ENCODE results near the gene SGCD.

SGCD gene

DNA sequence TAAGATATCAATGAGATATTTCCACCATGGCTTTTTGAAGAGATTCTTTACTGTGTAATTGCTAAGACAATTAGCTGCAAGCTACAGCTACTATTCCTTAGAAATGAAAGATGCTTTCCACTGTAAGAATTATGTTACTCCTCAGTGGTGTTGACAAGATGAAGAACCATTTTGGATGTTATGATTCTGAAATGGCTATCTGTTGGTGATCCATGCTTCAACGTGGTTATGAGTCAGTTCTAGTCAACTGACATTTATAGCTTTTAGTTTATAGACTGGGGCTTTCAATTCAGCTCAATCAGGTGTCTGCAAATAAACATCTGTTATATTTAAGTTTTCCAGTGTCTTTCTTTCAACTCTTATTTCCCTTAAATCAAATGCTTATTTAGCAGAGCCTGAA is 93.7 kb downstream of the SGCD start:
- TF ChIP-seq POLR2AphosphoS5 (IDR thresholded peaks at IDR 0.05; ENCODE audit: low read depth, low read length) (no peak), SIN3A (IDR thresholded peaks at IDR 0.05; ENCODE audit: borderline replicate concordance, insufficient read depth, low read length) (no peak), FOXP2 (optimal IDR thresholded peaks at IDR 0.05; ENCODE audit: borderline replicate concordance, extremely low read depth, extremely low read length, insufficient read depth) (no peak), TAF1 (IDR thresholded peaks at IDR 0.05; ENCODE audit: borderline replicate concordance, insufficient read depth, low read length) (no peak)
- TF ChIP-seq, protein P1, sequence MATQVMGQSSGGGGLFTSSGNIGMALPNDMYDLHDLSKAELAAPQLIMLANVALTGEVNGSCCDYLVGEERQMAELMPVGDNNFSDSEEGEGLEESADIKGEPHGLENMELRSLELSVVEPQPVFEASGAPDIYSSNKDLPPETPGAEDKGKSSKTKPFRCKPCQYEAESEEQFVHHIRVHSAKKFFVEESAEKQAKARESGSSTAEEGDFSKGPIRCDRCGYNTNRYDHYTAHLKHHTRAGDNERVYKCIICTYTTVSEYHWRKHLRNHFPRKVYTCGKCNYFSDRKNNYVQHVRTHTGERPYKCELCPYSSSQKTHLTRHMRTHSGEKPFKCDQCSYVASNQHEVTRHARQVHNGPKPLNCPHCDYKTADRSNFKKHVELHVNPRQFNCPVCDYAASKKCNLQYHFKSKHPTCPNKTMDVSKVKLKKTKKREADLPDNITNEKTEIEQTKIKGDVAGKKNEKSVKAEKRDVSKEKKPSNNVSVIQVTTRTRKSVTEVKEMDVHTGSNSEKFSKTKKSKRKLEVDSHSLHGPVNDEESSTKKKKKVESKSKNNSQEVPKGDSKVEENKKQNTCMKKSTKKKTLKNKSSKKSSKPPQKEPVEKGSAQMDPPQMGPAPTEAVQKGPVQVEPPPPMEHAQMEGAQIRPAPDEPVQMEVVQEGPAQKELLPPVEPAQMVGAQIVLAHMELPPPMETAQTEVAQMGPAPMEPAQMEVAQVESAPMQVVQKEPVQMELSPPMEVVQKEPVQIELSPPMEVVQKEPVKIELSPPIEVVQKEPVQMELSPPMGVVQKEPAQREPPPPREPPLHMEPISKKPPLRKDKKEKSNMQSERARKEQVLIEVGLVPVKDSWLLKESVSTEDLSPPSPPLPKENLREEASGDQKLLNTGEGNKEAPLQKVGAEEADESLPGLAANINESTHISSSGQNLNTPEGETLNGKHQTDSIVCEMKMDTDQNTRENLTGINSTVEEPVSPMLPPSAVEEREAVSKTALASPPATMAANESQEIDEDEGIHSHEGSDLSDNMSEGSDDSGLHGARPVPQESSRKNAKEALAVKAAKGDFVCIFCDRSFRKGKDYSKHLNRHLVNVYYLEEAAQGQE (IDR thresholded peaks at IDR 0.05; ENCODE audit: insufficient read depth in 1 of 2, low read depth in 2 of 2, low read length in 2 of 2), result no peak

DNA sequence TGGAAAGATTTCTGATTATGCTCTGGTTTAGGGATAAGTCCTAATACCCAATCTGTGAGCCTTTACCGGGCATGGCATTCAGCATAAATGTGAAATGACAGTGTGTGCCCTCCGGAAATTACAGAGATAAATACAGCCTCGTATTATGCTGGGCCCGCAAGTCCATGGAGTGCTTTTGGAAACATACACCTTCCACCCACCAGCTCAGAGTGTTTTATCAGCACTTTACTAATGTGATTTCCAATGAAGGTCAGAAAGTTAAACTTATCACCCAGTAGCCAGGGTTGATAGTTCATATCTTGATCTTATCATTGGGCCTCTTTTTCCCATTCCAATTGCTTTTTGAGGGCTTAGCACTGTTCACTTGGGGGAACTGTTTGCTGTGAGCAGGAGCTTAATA is 94.8 kb downstream of the SGCD start:
- TF ChIP-seq, protein P1 (IDR thresholded peaks at IDR 0.05; ENCODE audit: insufficient read depth in 1 of 2, low read depth in 2 of 2, low read length in 2 of 2), result no peak
- TF ChIP-seq SIN3A (IDR thresholded peaks at IDR 0.05; ENCODE audit: borderline replicate concordance, insufficient read depth, low read length) (no peak), TAF1 (IDR thresholded peaks at IDR 0.05; ENCODE audit: borderline replicate concordance, insufficient read depth, low read length) (no peak), POLR2AphosphoS5 (IDR thresholded peaks at IDR 0.05; ENCODE audit: low read depth, low read length) (no peak), FOXP2 (optimal IDR thresholded peaks at IDR 0.05; ENCODE audit: borderline replicate concordance, extremely low read depth, extremely low read length, insufficient read depth) (no peak)

DNA sequence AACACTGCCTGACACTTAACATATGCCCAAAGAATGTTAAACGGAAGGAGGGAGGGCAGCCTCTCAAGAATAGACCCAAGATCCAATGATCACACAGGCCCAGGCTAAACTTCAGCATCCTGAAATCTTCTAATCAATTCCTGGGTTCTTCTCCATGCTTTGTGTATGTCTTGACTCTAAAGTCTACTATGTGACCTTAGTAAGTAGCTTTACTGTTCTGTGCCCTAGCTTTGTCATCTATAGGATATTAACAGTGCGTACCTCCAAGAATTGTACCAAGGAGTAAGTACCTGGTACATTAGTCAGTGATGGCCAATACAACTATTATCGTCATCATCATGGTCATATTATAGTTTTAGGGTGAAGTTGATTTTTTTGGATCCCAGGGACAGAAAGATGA is 96.6 kb downstream of the SGCD start:
- TF ChIP-seq SIN3A (IDR thresholded peaks at IDR 0.05; ENCODE audit: borderline replicate concordance, insufficient read depth, low read length) (no peak), FOXP2 (optimal IDR thresholded peaks at IDR 0.05; ENCODE audit: borderline replicate concordance, extremely low read depth, extremely low read length, insufficient read depth) (no peak), POLR2AphosphoS5 (IDR thresholded peaks at IDR 0.05; ENCODE audit: low read depth, low read length) (no peak), TAF1 (IDR thresholded peaks at IDR 0.05; ENCODE audit: borderline replicate concordance, insufficient read depth, low read length) (no peak)
- TF ChIP-seq, protein P1 (IDR thresholded peaks at IDR 0.05; ENCODE audit: insufficient read depth in 1 of 2, low read depth in 2 of 2, low read length in 2 of 2), result no peak

DNA sequence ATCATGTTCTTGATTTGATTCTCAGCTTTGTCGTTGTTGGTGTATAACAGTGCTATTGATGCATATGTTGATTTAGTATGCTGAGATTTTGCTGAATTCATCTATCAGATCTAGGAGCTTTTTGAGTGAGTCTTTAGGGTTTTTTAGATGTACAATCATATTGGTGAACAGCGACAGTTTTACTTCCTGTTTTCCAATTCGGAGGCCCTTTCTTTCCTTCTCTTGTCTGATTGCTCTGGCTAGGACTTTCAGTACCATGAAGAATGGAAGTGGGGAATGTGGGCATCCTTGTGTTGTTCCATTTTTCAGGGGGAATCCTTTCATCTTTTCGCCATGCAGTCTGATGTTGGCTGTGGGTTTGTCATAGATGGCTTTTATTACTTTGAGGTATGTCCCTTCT is 100.4 kb downstream of the SGCD start:
- TF ChIP-seq POLR2AphosphoS5 (IDR thresholded peaks at IDR 0.05; ENCODE audit: low read depth, low read length), result no peak
- no peak for TF ChIP-seq SIN3A (IDR thresholded peaks at IDR 0.05; ENCODE audit: borderline replicate concordance, insufficient read depth, low read length)
- no peak for TF ChIP-seq TAF1 (IDR thresholded peaks at IDR 0.05; ENCODE audit: borderline replicate concordance, insufficient read depth, low read length)
- TF ChIP-seq, protein P1 (IDR thresholded peaks at IDR 0.05; ENCODE audit: insufficient read depth in 1 of 2, low read depth in 2 of 2, low read length in 2 of 2), result no peak
- no peak for TF ChIP-seq FOXP2 (optimal IDR thresholded peaks at IDR 0.05; ENCODE audit: borderline replicate concordance, extremely low read depth, extremely low read length, insufficient read depth)
